GM18498 (cell line): ENCODE results near the gene CRYZL1.
A peak's percentile ranks its signal among the peaks of the same experiment; 100 is the strongest.

Experiments used
- ATAC-seq: cut with Tn5 transposase; IDR thresholded peaks from one replicate; pipeline ENCODE4 v1.9.1; 2021; ENCODE audit warnings: mild to moderate bottlenecking, moderate library complexity; ENCODE audit not compliant: unreplicated experiment

The CRYZL1 gene

GRCh38 chr21:33566514-33566913 is 75.0 kb downstream of the CRYZL1 start:
- no peak for ATAC-seq

DNA sequence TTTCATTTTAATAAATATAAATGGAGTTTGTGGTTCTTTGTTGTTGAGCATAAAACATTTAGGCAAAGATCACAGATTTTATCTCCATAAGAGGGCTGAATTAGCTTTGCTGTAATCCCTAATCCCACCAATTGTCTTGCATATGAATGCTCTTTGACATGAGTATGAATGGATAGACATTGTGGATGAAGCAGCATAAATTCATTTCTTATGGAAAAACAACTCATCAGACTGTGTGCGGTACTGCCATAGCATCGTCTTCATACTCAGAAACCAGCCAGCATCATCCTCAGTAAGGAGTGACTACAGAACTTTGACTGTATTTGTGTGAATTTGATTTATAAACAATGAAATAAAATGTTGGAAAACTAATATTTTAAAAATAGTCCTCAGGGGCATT is 79.2 kb downstream of the CRYZL1 start:
- no peak for ATAC-seq

DNA sequence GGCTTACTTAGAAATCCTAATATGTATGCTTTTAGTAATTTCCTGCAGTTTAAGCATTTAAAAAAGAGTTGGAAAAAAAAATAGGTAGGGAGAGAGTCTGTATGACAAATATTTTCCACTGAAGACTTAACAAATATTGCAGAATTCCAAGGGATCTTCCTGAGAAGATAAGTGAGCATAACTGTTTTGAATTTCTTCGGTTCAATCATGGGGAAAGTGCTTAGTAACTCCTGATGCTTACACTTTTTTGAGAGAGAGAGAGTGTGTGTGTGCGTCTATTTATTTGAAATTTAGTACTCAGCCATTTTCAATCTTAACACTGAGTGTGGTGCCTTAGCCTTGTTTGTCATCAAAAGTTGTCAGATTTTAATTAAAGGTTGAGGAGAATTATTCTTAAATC is 80.2 kb downstream of the CRYZL1 start:
- ATAC-seq = no peak

GRCh38 chr21:33560965-33561364 is 80.6 kb downstream of the CRYZL1 start:
- ATAC-seq = no peak

DNA sequence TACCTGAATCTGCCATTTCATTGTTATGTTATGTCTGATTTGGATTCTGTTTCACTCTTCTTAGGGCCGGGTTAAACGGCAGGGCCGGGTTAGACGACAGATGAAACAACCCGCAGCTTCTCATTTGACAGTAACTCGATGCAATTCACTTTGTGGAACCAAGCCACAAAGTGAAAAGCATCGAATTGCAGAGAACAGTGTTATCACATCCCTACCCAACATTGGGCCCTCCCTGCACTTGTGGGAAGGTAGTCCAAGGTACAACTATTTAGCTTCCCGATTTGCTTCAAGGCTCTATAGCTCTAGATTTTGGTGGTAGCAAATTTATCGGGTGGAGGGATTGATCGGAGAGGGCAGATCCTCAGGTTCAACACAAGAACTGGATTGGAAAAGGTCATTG is 81.7 kb downstream of the CRYZL1 start:
- no peak for ATAC-seq

DNA sequence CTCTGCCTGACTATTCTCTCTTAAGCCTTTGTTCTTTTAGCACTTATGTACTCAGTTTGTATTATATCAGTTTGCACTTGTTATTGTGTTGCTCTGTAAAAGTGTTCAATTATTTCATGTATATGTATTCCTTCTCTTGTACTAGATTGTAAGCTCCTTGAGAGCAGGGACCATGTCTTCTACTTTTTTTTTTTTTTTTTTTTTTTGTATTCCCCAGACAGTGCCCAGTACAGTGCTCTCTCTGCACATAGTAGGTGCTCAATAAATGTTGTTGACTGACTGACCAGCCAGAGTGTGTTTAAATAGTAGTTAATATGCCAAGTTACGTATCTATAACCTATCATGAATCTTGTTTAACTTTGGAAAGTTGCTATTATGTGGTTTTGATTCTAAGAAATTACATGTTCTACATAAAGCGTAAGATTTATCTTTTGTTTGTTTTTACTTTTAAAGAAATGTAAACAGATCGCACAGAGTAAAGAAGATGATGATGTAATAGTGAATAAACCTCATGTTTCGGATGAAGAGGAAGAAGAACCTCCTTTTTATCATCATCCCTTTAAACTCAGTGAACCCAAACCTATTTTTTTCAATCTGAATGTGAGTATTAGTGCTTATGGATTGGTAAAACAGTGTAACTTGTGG is 82.6 kb downstream of the CRYZL1 start:
- ATAC-seq = no peak

DNA sequence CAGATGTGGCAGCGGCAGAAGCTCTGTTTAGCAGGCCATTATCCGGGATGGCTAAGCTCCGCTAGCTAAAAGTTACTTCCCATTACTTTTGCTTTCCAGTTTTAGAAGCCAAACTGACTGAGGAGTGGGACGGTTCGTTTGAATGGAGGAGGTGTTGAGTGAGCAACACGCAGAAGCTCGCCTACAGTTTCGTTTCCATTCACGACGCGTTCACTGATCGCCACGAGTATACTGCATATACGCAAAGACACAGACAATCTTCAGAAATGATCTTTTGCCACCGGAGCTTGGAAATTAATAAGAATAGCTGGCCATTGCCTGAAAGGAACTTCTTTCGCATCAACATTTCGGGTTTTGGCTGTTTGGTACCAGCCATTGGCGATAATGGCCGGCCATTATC is 84.1 kb downstream of the CRYZL1 start:
- no peak for ATAC-seq

DNA sequence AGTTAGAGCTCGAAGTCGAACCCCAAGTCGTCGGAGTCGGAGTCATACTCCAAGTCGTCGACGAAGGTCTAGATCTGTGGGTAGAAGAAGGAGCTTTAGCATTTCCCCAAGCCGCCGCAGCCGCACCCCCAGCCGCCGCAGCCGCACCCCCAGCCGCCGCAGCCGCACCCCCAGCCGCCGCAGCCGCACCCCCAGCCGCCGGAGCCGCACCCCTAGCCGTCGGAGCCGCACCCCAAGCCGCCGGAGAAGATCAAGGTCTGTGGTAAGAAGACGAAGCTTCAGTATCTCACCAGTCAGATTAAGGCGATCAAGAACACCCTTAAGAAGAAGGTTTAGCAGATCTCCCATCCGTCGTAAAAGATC is 86.6 kb downstream of the CRYZL1 start:
- no peak for ATAC-seq

- ATAC-seq = no peak
Measured at GRCh38 chr21:33554236-33554981, 87.1 kb downstream of the CRYZL1 start.

GRCh38 chr21:33552999-33553598 is 88.4 kb downstream of the CRYZL1 start:
- ATAC-seq = no peak

- ATAC-seq = no peak
Measured at GRCh38 chr21:33552093-33552998, 89.2 kb downstream of the CRYZL1 start.

GRCh38 chr21:33551664-33552063 is 89.9 kb downstream of the CRYZL1 start:
- no peak for ATAC-seq

GRCh38 chr21:33550772-33551660 is 90.5 kb downstream of the CRYZL1 start:
- no peak for ATAC-seq

GRCh38 chr21:33549848-33550771 is 91.4 kb downstream of the CRYZL1 start:
- no peak for ATAC-seq

GRCh38 chr21:33546086-33546485 is 95.5 kb downstream of the CRYZL1 start:
- ATAC-seq = no peak

GRCh38 chr21:33544451-33545195 is 96.9 kb downstream of the CRYZL1 start:
- ATAC-seq = no peak

GRCh38 chr21:33543505-33544129 is 97.9 kb downstream of the CRYZL1 start:
- peak; percentile 11 for ATAC-seq
